ENCODE results near the gene IMP4. TPM values are rescaled to one million over a fixed set of nuclear protein-coding genes. Genes with fewer than 3 reads are reported as not detected.

IMP4 gene
- total and polyA plus RNA-seq, 2 of the 13 experiments (the other 11 are each of a cell fraction or from before 2014, with no cell fraction given) = 142 to 158 TPM

DNA sequence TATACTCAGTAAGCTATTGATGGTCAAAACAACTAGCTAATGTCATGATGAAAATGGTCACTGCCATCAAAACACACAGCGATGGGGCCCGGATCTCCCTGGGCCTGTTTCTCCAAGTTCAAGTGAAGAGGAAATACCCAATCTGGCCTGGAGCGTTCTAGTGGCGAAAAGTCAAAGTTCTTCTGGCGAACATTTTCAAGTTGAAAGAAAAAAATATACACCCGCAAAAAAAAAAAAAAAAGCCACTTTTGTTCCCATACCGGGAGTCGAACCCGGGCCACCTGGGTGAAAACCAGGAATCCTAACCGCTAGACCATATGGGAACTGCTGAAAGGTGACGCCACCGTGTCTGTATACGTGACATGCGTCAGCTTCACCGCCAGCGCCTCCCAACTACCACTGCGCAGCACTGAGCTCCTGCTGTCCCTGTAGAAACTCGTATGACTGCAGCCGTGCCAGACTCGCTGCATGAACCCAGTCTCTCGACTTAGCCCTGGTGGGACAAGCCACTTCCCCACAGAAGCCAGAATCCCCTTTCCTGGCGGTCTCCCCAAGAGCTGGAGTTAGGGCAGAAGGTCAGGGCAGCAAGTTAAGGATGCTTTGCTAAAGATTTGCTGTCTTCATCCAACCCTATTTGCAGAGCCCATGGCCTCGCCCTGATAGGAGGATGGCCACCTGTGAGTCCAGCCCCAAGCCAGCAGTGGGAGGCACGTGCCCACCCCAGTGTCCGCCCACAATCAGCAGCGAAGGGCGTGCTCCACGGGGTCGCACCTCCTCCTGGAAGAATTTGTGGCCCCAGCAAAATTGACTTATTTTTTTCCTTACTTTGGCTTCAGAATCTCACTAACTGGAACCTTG is 5.6 kb upstream of the IMP4 start (continued):
- TF ChIP-seq, protein P1, sequence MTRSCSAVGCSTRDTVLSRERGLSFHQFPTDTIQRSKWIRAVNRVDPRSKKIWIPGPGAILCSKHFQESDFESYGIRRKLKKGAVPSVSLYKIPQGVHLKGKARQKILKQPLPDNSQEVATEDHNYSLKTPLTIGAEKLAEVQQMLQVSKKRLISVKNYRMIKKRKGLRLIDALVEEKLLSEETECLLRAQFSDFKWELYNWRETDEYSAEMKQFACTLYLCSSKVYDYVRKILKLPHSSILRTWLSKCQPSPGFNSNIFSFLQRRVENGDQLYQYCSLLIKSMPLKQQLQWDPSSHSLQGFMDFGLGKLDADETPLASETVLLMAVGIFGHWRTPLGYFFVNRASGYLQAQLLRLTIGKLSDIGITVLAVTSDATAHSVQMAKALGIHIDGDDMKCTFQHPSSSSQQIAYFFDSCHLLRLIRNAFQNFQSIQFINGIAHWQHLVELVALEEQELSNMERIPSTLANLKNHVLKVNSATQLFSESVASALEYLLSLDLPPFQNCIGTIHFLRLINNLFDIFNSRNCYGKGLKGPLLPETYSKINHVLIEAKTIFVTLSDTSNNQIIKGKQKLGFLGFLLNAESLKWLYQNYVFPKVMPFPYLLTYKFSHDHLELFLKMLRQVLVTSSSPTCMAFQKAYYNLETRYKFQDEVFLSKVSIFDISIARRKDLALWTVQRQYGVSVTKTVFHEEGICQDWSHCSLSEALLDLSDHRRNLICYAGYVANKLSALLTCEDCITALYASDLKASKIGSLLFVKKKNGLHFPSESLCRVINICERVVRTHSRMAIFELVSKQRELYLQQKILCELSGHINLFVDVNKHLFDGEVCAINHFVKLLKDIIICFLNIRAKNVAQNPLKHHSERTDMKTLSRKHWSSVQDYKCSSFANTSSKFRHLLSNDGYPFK (CRISPR knock-in tag; IDR thresholded peaks at IDR 0.05; ENCODE audit: borderline replicate concordance) = peak; percentile 59; the same call in 1 of the 2 replicates
- TF ChIP-seq, protein P2, sequence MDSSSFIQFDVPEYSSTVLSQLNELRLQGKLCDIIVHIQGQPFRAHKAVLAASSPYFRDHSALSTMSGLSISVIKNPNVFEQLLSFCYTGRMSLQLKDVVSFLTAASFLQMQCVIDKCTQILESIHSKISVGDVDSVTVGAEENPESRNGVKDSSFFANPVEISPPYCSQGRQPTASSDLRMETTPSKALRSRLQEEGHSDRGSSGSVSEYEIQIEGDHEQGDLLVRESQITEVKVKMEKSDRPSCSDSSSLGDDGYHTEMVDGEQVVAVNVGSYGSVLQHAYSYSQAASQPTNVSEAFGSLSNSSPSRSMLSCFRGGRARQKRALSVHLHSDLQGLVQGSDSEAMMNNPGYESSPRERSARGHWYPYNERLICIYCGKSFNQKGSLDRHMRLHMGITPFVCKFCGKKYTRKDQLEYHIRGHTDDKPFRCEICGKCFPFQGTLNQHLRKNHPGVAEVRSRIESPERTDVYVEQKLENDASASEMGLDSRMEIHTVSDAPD (CRISPR knock-in tag; IDR thresholded peaks at IDR 0.05) = 0 out of 2 replicates have a peak, but pooled peaks have one; percentile 50
- TF ChIP-seq KLF16 (CRISPR knock-in tag; IDR thresholded peaks at IDR 0.05) (peak in 1 of 2 experiments; percentile 96; a peak in 2 of 4 replicates), ATF7 (IDR thresholded peaks at IDR 0.05) (peak; percentile 55; the same call in 1 of the 2 replicates), ATF7 (CRISPR knock-in tag; IDR thresholded peaks at IDR 0.05) (0 out of 2 replicates have a peak, but pooled peaks have one; percentile 29), ZSCAN25 (CRISPR knock-in tag; IDR thresholded peaks at IDR 0.05) (peak; percentile 79; the same call in 1 of the 2 replicates), TBX2 (CRISPR knock-in tag; IDR thresholded peaks at IDR 0.05; ENCODE audit: borderline replicate concordance) (0 out of 2 replicates have a peak, but pooled peaks have one; percentile 30), GATAD2A (CRISPR knock-in tag; IDR thresholded peaks at IDR 0.05) (peak; percentile 46), ZNF33A (CRISPR knock-in tag; IDR thresholded peaks at IDR 0.05; ENCODE audit: borderline replicate concordance) (peak; percentile 73; the same call in 1 of the 2 replicates), FOXK1 (CRISPR knock-in tag; IDR thresholded peaks at IDR 0.05; ENCODE audit: borderline replicate concordance, low read depth) (peak; percentile 60; the same call in 1 of the 2 replicates), CBX1 (IDR thresholded peaks at IDR 0.05; ENCODE audit: low read depth) (peak; percentile 44), ETV5 (CRISPR knock-in tag; IDR thresholded peaks at IDR 0.05; ENCODE audit: borderline replicate concordance) (peak; percentile 25; the same call in 1 of the 2 replicates), ERF (CRISPR knock-in tag; IDR thresholded peaks at IDR 0.05) (peak; percentile 91), ZZZ3 (CRISPR knock-in tag; IDR thresholded peaks at IDR 0.05; ENCODE audit: borderline replicate concordance) (no peak), ZNF451 (CRISPR knock-in tag; IDR thresholded peaks at IDR 0.05) (peak; percentile 83; the same call in 1 of the 2 replicates), ZNF75D (CRISPR knock-in tag; IDR thresholded peaks at IDR 0.05; ENCODE audit: borderline replicate concordance) (no peak)
- TF ChIP-seq, protein P3, sequence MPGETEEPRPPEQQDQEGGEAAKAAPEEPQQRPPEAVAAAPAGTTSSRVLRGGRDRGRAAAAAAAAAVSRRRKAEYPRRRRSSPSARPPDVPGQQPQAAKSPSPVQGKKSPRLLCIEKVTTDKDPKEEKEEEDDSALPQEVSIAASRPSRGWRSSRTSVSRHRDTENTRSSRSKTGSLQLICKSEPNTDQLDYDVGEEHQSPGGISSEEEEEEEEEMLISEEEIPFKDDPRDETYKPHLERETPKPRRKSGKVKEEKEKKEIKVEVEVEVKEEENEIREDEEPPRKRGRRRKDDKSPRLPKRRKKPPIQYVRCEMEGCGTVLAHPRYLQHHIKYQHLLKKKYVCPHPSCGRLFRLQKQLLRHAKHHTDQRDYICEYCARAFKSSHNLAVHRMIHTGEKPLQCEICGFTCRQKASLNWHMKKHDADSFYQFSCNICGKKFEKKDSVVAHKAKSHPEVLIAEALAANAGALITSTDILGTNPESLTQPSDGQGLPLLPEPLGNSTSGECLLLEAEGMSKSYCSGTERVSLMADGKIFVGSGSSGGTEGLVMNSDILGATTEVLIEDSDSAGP (CRISPR knock-in tag; IDR thresholded peaks at IDR 0.05; ENCODE audit: borderline replicate concordance) = peak; percentile 65
- TF ChIP-seq, protein P4, sequence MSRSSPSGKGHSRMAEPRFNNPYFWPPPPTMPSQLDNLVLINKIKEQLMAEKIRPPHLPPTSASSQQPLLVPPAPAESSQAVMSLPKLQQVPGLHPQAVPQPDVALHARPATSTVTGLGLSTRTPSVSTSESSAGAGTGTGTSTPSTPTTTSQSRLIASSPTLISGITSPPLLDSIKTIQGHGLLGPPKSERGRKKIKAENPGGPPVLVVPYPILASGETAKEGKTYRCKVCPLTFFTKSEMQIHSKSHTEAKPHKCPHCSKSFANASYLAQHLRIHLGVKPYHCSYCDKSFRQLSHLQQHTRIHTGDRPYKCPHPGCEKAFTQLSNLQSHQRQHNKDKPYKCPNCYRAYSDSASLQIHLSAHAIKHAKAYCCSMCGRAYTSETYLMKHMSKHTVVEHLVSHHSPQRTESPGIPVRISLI (CRISPR knock-in tag; IDR thresholded peaks at IDR 0.05; ENCODE audit: borderline replicate concordance) = peak; percentile 92
- TF ChIP-seq, protein P5, sequence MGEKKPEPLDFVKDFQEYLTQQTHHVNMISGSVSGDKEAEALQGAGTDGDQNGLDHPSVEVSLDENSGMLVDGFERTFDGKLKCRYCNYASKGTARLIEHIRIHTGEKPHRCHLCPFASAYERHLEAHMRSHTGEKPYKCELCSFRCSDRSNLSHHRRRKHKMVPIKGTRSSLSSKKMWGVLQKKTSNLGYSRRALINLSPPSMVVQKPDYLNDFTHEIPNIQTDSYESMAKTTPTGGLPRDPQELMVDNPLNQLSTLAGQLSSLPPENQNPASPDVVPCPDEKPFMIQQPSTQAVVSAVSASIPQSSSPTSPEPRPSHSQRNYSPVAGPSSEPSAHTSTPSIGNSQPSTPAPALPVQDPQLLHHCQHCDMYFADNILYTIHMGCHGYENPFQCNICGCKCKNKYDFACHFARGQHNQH (CRISPR knock-in tag; IDR thresholded peaks at IDR 0.05) = peak; percentile 93
